NT2/D1 (cell line): ENCODE results near the gene HMOX1.
A peak's percentile ranks its signal among the peaks of the same experiment; 100 is the strongest.

ENCODE experiments used
- DNase-seq: peaks from one replicate; pipeline ENCODE4 v3.0.0-alpha.2; 2011; ENCODE audit warnings: low read depth, low spot score
- H3K27me3 ChIP-seq: 2 replicates; pipeline ENCODE4 v1.6.0; 2011; ENCODE audit warnings: mild to moderate bottlenecking; ENCODE audit not compliant: insufficient read length, insufficient read depth
- H3K36me3 ChIP-seq: 2 replicates; pipeline ENCODE4 v1.6.1; 2011; ENCODE audit warnings: mild to moderate bottlenecking, low read length, mixed read lengths; ENCODE audit not compliant: insufficient read depth, insufficient read length
- H3K4me1 ChIP-seq: 2 replicates; pipeline ENCODE4 v1.5.1; 2011; ENCODE audit not compliant: insufficient read depth, insufficient read length
- H3K4me3 ChIP-seq: 2 replicates; pipeline ENCODE4 v1.5.1; 2011; ENCODE audit warnings: low read depth; ENCODE audit not compliant: insufficient read length
- H3K9ac ChIP-seq: 2 replicates; pipeline ENCODE4 v1.6.0; 2011; ENCODE audit warnings: low read depth; ENCODE audit not compliant: insufficient read length
- H3K9me3 ChIP-seq: 2 replicates; pipeline ENCODE4 v1.5.1; 2011; ENCODE audit warnings: mild to moderate bottlenecking, low read length; ENCODE audit not compliant: insufficient read depth
- SUZ12 ChIP-seq: IDR thresholded peaks from 2 replicates; pipeline ENCODE4 v1.6.1; 2011; ENCODE audit not compliant: insufficient read length, insufficient read depth; ENCODE audit errors: extremely low read depth
- YY1 ChIP-seq: IDR thresholded peaks from 2 replicates; pipeline ENCODE4 v1.6.1; 2011; ENCODE audit not compliant: insufficient read length, insufficient read depth
- ZNF274 ChIP-seq: IDR thresholded peaks from 2 replicates; pipeline ENCODE4 v1.6.1; 2011; ENCODE audit warnings: mild to moderate bottlenecking, low read depth, low read length

HMOX1 gene

GRCh38 chr22:35352214-35353111 is 28.4 kb upstream of the HMOX1 start:
- Histone ChIP-seq H3K36me3 (peaks cover 2% of the 10 kb centered on the region), H3K4me1 (peaks cover 8% of the 10 kb centered on the region), H3K4me3 (no peak overlapping the region), H3K27me3 (peaks cover 7% of the 10 kb centered on the region), H3K9ac (peak overlapping the region; percentile 21), H3K9me3 (no peaks in the 10 kb centered on the region)
- TF ChIP-seq SUZ12 (no peak), YY1 (no peak), ZNF274 (no peak)
- DNase-seq, result no peak

DNA sequence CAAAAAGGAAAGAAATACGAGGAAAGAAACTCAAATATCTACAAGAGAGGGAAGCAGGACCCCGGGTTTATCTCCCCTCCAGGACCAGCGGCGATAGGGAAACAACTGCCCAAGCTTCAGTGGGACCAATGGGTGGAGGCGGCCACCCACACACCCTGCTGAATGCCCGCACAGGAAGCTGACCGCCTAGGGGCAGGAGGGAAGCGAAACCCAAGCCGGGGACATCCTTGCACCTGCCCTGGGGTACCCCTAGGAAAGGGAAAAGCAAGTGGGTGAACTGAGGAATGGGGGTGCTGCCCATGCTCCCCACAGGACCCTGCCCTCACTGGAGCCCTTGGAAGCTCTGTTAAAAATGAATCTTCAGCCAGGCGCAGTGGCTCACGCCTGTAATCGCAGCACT is 27.6 kb upstream of the HMOX1 start:
- peaks cover 8% of the 10 kb centered on the region for H3K4me1 ChIP-seq
- no peak overlapping the region for H3K4me3 ChIP-seq
- TF ChIP-seq SUZ12, result no peak
- no peak for TF ChIP-seq YY1
- TF ChIP-seq ZNF274, result no peak

DNA sequence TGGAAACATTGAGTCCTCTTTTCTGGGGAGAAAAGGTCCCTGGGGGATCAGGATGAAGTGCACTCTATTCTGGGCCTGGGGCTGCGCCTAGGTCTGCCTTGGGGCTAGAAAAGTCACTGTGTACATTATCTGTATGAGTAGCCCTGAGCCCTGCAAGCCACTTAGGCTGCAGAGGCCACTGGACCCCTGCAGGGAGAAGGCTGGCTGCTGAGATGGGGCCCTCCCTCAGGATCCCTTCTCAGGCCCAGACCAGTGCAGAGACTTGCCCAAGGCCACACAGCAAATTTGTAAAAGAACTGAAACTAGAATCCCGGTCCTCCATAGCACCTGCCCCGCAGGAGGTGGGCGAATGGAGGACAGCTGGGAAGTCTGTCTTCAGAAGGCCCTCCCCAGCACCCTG is 26.8 kb upstream of the HMOX1 start:
- no peak for DNase-seq
- Histone ChIP-seq H3K27me3 (peaks cover 7% of the 10 kb centered on the region), H3K4me1 (peaks cover 8% of the 10 kb centered on the region), H3K9ac (no peak overlapping the region), H3K4me3 (no peak overlapping the region), H3K9me3 (no peaks in the 10 kb centered on the region), H3K36me3 (no peaks in the 10 kb centered on the region)
- TF ChIP-seq SUZ12 (no peak), ZNF274 (no peak), YY1 (no peak)

More for the DNA sequence above, 27.6 kb upstream of the HMOX1 start:
- Histone ChIP-seq H3K9ac (no peak overlapping the region), H3K36me3 (peaks cover under 1% of the 10 kb centered on the region), H3K9me3 (no peaks in the 10 kb centered on the region), H3K27me3 (peaks cover 7% of the 10 kb centered on the region)
- DNase-seq, result no peak

DNA sequence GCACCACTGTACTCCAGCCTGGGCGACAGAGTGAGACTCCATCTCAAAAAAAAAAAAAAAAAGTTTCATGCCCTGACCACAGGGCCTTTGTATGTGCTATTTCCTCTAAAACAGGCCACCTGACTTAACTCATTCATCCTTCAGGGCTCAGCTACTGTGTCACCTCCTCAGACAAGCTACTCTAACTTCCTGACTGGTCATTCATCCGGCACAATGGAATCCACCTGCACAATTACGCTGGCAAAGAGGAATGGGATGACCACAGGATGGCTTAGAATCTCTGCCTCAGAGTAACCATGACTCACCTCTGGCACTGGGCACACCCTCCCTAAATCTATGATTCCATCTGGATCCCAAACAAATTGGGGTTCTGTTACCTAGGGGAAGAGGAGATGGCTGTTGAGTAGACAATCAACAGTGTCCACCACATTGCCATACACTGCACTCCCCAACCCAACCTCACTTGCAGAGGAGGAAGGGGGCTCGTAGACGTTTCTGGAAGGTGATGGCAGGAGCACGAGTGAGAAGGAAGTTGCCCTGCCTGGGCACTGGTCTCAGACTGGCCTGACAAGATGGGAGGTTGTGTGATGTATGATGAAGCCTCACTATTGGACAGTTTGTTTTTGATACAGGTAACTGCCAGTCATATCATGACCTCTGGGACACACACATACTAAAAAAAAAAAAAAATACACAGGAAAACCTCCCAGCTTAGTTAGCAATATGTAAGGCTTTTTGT is 22.8 kb upstream of the HMOX1 start:
- Histone ChIP-seq H3K27me3 (no peaks in the 10 kb centered on the region), H3K9ac (no peak overlapping the region), H3K4me1 (no peaks in the 10 kb centered on the region), H3K4me3 (no peak overlapping the region), H3K9me3 (no peaks in the 10 kb centered on the region), H3K36me3 (no peaks in the 10 kb centered on the region)
- DNase-seq, result no peak
- TF ChIP-seq SUZ12 (no peak), YY1 (no peak), ZNF274 (no peak)

DNA sequence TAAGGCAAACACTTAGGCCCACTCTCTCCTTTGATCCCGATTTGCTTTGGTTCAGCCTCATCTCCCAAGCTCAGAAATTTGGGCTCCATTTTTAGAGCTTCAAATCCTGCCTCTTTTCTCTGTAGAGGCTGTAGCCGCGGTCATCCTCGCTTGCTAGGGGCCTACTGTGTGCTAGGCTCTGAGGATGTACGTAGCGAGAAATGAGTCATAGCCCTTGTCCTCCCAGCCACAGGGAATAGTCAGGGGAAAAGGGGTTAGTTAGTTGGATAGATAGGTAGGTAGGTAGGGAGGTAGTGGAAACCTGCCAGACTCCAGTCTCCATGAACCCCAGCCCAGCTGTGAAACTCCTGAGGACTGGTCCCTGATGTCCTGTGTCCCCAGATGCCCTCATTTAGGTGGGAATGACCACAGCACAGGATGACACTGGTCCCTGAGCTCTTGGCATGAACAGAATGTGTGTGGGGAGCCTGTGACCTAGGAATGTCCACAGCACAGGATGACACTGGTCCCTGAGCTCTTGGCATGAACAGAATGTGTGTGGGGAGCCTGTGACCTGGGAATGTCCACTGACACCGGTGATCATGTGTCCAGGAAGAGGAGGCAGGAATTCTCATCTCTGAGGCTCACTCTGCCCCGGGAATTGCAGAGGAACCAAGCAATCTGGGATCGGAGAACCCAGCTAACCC is 21.4 kb upstream of the HMOX1 start:
- no peak overlapping the region for H3K4me3 ChIP-seq
- H3K36me3 ChIP-seq, result no peaks in the 10 kb centered on the region
- no peak overlapping the region for H3K9ac ChIP-seq
- H3K27me3 ChIP-seq, result no peaks in the 10 kb centered on the region
- no peaks in the 10 kb centered on the region for H3K9me3 ChIP-seq
- no peaks in the 10 kb centered on the region for H3K4me1 ChIP-seq
- TF ChIP-seq YY1 (no peak), SUZ12 (no peak), ZNF274 (no peak)
- no peak for DNase-seq

DNA sequence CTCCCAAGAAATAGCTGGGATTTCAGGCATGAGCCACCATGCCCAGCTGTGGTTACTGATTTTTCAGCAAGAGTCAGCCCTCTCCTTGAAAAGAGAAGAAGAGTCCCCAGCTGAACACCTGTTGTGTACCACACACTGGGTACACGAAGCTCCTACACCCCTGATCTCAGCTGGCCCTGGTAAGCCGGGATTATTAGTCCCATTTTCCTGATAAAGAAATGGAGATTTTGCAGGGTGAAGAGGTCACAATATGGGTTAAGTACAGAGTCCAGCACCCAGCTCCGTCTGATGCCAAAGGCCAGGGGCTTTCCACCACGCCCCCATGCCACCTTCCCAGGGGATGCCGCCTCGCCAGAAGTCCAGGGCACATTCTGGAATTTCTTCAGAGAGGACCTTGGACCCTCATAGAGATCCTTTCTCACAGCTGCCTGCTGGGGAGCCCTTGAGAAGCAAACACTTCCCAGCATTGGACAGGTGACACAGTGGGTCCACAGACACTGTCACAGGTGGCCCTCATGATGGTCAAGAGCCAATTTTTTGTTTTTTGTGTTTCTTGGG is 19.8 kb upstream of the HMOX1 start:
- Histone ChIP-seq H3K36me3 (no peaks in the 10 kb centered on the region), H3K4me3 (no peak overlapping the region), H3K9ac (no peak overlapping the region), H3K27me3 (no peaks in the 10 kb centered on the region), H3K4me1 (no peaks in the 10 kb centered on the region), H3K9me3 (no peaks in the 10 kb centered on the region)
- DNase-seq, result no peak
- no peak for TF ChIP-seq ZNF274
- TF ChIP-seq YY1, result no peak
- no peak for TF ChIP-seq SUZ12
